Peyer's patch (tissue), 4 donors: Measurements from ENCODE around the gene PRTG. TPM values are rescaled to one million over a fixed set of nuclear protein-coding genes. Genes with fewer than 3 reads are reported as not detected.
"Not testable (repeated sequence)": the region's sequence is repeated elsewhere in the genome, so short reads cannot be mapped to it uniquely, and the experiment has no call there.

ENCODE experiments used
- DNase-seq, 3 donors: peaks; one replicate each; pipeline ENCODE4 v3.0.0-alpha.2; 2017 to 2019
- H3K27ac ChIP-seq, 4 donors: fragments of 200-600 bp; sonication (generic); one replicate each; pipeline ENCODE4 v1.5.1; 2016 to 2019
- H3K27me3 ChIP-seq, 2 donors: fragments of 200-600 bp; sonication (generic); one replicate each; pipeline ENCODE4 v1.5.1; 2019
- H3K36me3 ChIP-seq, 3 donors: fragments of 200-600 bp; sonication (generic); one replicate each; pipeline ENCODE4 v1.5.1; 2016 to 2019
- H3K4me1 ChIP-seq, 4 donors: fragments of 200-600 bp; sonication (generic); one replicate each; pipeline ENCODE4 v1.5.1; 2016 to 2019
- H3K4me3 ChIP-seq, 4 donors: fragments of 200-600 bp; sonication (generic); 1 replicate in 3 of 4; 2 replicates in 1 of 4; pipeline ENCODE4 v1.5.1; 2016 to 2019; ENCODE audit warnings: mild to moderate bottlenecking in 1 of 4
- H3K9me3 ChIP-seq, 4 donors: fragments of 200-600 bp; sonication (generic); one replicate each; pipeline ENCODE4 v1.5.1; 2016 to 2019; ENCODE audit warnings: mild to moderate bottlenecking in 1 of 4
- CTCF ChIP-seq, 6 experiments: fragments of 450-650 bp in 4 of 6; fragments of 200-600 bp in 2 of 6; sonication (generic) in 1 of 6; IDR thresholded peaks; one replicate each; pipeline ENCODE4 v1.5.1; 2017 to 2019; ENCODE audit warnings: antibody characterized with exemption in 6 of 6, mild to moderate bottlenecking in 3 of 6, moderate library complexity in 1 of 6
- POLR2A ChIP-seq, 2 donors: fragments of 450-650 bp; IDR thresholded peaks; one replicate each; pipeline ENCODE4 v1.5.1; 2017; ENCODE audit warnings: antibody characterized with exemption in 2 of 2, mild to moderate bottlenecking in 2 of 2, moderate library complexity in 2 of 2
- total RNA-seq, 4 donors: library from RNA; depleted of rRNA; stranded (reverse); fragments of >200 nt; gene quantifications; one replicate each; pipeline ENCODE4 v1.1.0, GENCODE V29; 2016

Gene PRTG
- total RNA-seq, 4 donors from 2014 or later, result 0.19 to 6.6 (median 0.54) TPM; not detected in 1

- H3K36me3 ChIP-seq, result no peaks in the 10 kb centered on the region
- no peak for DNase-seq
- no peaks in the 10 kb centered on the region for H3K9me3 ChIP-seq
- H3K27ac ChIP-seq, result no peak overlapping the region
- H3K27me3 ChIP-seq, result no peaks in the 10 kb centered on the region
- H3K4me1 ChIP-seq, result peaks cover 0 to 13% (median 6%) of the 10 kb centered on the region in 4 donors
- TF ChIP-seq CTCF (IDR thresholded peaks at IDR 0.05) (no peak), POLR2A (IDR thresholded peaks at IDR 0.05) (no peak)
- no peak overlapping the region for H3K4me3 ChIP-seq
Observed at GRCh38 chr15:55740359-55740878, 2.5 kb downstream of the PRTG start.

- DNase-seq, result no peak
- Histone ChIP-seq H3K4me3 (no peak overlapping the region), H3K27ac (no peak overlapping the region), H3K9me3 (no peaks in the 10 kb centered on the region), H3K36me3 (no peaks in the 10 kb centered on the region), H3K4me1 (peaks cover 0 to 13% (median 6%) of the 10 kb centered on the region in 4 donors), H3K27me3 (no peaks in the 10 kb centered on the region)
- TF ChIP-seq POLR2A (IDR thresholded peaks at IDR 0.05) (no peak), CTCF (IDR thresholded peaks at IDR 0.05) (no peak)
Observed at GRCh38 chr15:55739641-55740040, 3.3 kb downstream of the PRTG start.

GRCh38 chr15:55738715-55739114 is 4.2 kb downstream of the PRTG start:
- no peak for DNase-seq
- TF ChIP-seq CTCF (IDR thresholded peaks at IDR 0.05) (no peak), POLR2A (IDR thresholded peaks at IDR 0.05) (no peak)
- H3K9me3 ChIP-seq, result no peaks in the 10 kb centered on the region
- H3K27me3 ChIP-seq, result no peaks in the 10 kb centered on the region
- H3K4me3 ChIP-seq, result no peak overlapping the region
- peaks cover 0 to 13% (median 6%) of the 10 kb centered on the region in 4 donors for H3K4me1 ChIP-seq
- H3K27ac ChIP-seq, result no peak overlapping the region
- no peaks in the 10 kb centered on the region for H3K36me3 ChIP-seq

- Histone ChIP-seq H3K9me3 (no peaks in the 10 kb centered on the region), H3K27me3 (no peaks in the 10 kb centered on the region), H3K36me3 (no peaks in the 10 kb centered on the region), H3K4me3 (no peak overlapping the region), H3K27ac (no peak overlapping the region), H3K4me1 (peaks cover 0 to 10% (median 2%) of the 10 kb centered on the region in 4 donors)
- DNase-seq, result no peak
- TF ChIP-seq POLR2A (IDR thresholded peaks at IDR 0.05) (no peak), CTCF (IDR thresholded peaks at IDR 0.05) (no peak)
Observed at GRCh38 chr15:55737373-55737772, 5.6 kb downstream of the PRTG start.

- no peaks in the 10 kb centered on the region for H3K9me3 ChIP-seq
- no peaks in the 10 kb centered on the region for H3K27me3 ChIP-seq
- no peak overlapping the region for H3K4me3 ChIP-seq
- TF ChIP-seq CTCF (IDR thresholded peaks at IDR 0.05), result no peak
- TF ChIP-seq POLR2A (IDR thresholded peaks at IDR 0.05), result no peak
- no peak overlapping the region for H3K27ac ChIP-seq
- H3K36me3 ChIP-seq, result no peaks in the 10 kb centered on the region
- DNase-seq, result no peak
- H3K4me1 ChIP-seq, result peaks cover 0 to 3% (median 0%) of the 10 kb centered on the region in 4 donors
Observed at GRCh38 chr15:55736756-55737155, 6.2 kb downstream of the PRTG start.

- no peak overlapping the region for H3K27ac ChIP-seq
- DNase-seq, result no peak
- no peak overlapping the region for H3K4me3 ChIP-seq
- H3K4me1 ChIP-seq, result no peaks in the 10 kb centered on the region
- H3K9me3 ChIP-seq, result no peaks in the 10 kb centered on the region
- no peaks in the 10 kb centered on the region for H3K27me3 ChIP-seq
- TF ChIP-seq CTCF (IDR thresholded peaks at IDR 0.05), result no peak
- TF ChIP-seq POLR2A (IDR thresholded peaks at IDR 0.05), result no peak
- H3K36me3 ChIP-seq, result no peaks in the 10 kb centered on the region
Observed at GRCh38 chr15:55734641-55735040, 8.3 kb downstream of the PRTG start.

GRCh38 chr15:55733461-55733860 is 9.5 kb downstream of the PRTG start:
- H3K9me3 ChIP-seq, result not testable (repeated sequence)

More at GRCh38 chr15:55733461-55733860, 9.5 kb downstream of the PRTG start:
- not testable (repeated sequence) for H3K36me3 ChIP-seq, H3K27ac ChIP-seq, DNase-seq, H3K27me3 ChIP-seq, H3K4me1 ChIP-seq, H3K4me3 ChIP-seq
